ENCODE results near the gene NAT14.

GRCh38 chr19:55451965-55452748 lies 32.8 kb upstream of the NAT14 start:
- TF ChIP-seq CTCF (IDR thresholded peaks at IDR 0.05) = no peak
- TF ChIP-seq ZFX (IDR thresholded peaks at IDR 0.05; ENCODE audit: borderline replicate concordance) = no peak

All from 22Rv1 (cell line).